Inflammatory macrophage treated with lipopolysaccharide for 4 hours (primary cell): ENCODE data around the gene ARHGEF9.
"Not testable (repeated sequence)": the region's sequence is repeated elsewhere in the genome, so short reads cannot be mapped to it uniquely, and the experiment has no call there.

ENCODE experiments used
- DNase-seq: peaks from one replicate; pipeline ENCODE4 v3.0.0-alpha.2; 2020

ARHGEF9 gene

DNA sequence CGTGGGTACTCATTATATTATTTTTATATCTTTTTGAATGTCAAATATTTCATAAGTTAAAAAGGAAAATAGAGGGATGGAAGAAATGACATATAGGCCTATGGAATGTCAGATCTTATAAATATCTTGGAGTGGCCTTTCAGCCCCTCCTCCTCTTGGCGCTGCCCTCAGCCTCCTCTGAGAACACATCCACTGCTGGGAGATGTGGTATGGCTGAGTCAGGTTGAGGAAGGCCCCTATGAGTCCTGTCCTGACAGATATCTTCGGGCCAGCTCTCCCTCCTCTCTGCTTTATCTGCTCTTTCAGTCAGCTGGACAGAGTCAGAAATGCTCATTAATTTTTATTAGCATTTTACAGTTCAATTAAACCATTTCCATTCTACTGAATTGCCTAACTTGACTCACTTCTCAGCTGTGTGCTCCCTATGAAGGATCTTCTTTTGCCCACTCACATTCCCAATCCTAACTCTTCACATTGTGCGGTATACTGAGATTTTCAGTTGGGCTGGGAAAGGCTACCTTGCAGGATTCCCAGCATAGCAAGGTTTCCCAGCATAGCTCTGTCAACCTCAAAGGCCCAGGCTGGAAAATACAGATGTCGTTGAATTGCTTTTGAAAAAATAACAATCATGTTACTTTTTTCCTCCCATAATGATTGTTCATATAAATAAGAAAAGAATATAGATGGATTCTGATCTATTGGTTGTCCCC, 128.0 kb downstream of the ARHGEF9 start:
- DNase-seq = no peak

DNA sequence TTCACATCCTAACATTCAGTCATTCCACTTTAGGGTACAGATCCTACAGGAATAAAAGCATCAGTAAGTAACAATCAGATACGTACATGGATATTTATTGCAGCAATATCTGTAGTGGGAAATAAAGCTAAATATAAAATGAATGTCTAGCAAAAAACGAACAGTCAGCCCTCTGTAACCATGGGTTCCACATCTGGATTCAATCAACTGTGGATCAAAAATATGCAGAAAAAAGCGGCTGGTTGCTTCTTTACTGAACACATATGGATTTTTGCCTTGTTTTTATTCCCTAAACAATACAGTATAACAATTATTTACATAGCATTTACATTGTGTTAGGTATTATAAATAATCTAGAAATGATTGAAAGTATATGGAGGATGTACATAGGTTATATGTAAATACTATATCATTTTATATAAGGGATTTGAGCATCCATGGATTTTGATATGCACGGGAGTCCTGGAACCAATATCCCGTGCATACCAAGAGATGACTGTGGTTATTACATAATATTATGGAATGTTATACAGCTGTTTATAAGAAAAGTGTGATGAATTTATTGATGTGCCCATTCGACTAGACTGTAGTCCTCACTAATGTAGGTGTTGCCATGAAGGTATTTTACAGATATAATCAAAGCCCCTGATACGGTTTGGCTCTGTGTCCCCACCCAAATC, 132.8 kb downstream of the ARHGEF9 start:
- no peak for DNase-seq

- DNase-seq = not testable (repeated sequence)
Observed at GRCh38 chrX:63645748-63646147, 139.3 kb downstream of the ARHGEF9 start.

DNA sequence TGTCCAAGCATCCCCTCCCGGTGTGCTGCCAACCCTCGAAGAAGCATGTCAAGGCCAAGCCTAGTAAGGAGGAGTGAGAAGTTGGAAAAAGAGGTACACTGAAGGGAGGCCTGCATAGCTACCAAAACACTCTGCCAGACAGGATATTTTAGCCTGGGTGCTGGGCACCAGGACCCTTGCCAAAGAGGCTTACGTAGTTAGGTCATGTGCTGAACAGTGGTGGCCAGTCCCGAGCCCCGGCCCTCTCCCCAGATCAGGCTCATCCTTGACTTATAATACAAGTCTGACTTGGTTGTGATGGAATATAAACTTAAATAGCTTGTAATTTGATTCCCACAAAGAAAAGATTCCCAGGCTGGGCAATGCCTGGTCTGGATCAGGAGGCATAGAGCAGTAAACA, 149.3 kb downstream of the ARHGEF9 start:
- DNase-seq = no peak

DNA sequence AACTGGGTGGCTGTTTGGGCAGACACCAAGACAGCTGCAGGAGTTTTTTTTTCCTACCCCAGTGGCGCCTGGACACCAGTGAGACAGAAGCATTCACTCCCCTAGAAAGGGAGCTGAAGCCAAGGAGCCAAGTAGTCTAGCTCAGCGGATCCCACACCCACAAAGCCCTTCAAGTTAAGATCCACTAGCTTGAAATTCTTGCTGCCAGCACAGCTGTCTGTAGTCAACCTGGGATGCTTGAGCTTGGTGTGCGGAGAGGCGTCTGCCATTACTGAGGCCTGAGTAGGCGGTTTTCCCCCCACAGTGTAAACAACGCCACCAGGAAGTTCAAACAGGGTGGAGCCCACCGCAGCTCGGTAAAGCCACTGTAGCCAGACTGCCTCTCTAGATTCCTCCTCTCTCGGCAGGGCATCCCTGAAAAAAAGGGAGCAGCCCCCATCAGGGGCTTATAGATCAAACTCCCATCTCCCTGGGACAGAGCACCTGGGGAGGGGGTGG, 171.4 kb downstream of the ARHGEF9 start:
- no peak for DNase-seq

DNA sequence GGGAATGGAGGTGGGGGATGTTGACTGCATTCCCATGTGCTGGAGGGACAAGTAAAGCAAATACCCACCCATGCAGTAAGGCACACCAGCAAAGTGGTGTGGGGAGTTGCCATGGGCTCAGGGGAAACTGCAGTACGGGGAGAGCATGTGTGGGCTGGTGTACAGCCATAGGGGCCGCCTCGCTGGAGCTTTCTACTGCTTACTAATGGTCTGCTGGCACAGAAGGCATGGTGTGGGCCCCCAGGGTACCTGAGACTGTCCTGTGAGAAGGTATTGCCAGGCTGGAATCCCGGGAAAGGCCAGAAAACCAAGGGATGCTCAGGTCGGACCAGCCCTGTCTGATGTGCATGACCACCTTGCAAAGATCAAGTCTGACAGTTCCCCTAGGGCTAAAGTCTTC, 199.1 kb downstream of the ARHGEF9 start:
- DNase-seq = no peak
